SK-N-SH (cell line): ENCODE results near the gene AFF3. TPM values are rescaled to one million over a fixed set of nuclear protein-coding genes. Genes with fewer than 3 reads are reported as not detected.

Source experiments
- CTCF ChIA-PET: fragments of 300-600, 350-600 bp; formaldehyde crosslinking; extraction: SDS; loops from one replicate; lab custom pipeline; 2021; lab: Yijun Ruan, JAX
- POLR2A ChIA-PET: fragments of 350-600 bp; sonication (Branson Sonifier 250); formaldehyde crosslinking; extraction: SDS; loops from one replicate; lab custom pipeline; 2020; ENCODE audit warnings: antibody characterized with exemption, inconsistent platforms; lab: Yijun Ruan, JAX
- DNase-seq: peaks from one replicate; pipeline ENCODE4 v3.0.0; 2012
- H2AFZ ChIP-seq: fragments of 200-600 bp; sonication (generic); 2 replicates; pipeline ENCODE4 v1.8.1; 2016; ENCODE audit warnings: antibody characterized with exemption, mild to moderate bottlenecking, low read depth
- H3F3A ChIP-seq: fragments of 200-600 bp; sonication (generic); replicated peaks from 2 replicates; pipeline ENCODE3; 2016; ENCODE audit warnings: antibody characterized with exemption, mild to moderate bottlenecking; ENCODE audit not compliant: insufficient read depth
- H3K27ac ChIP-seq, 2 experiments: fragments of 200-500 bp in 1 of 2; fragments of 200-600 bp in 1 of 2; sonication (Bioruptor generic) in 1 of 2; sonication (generic), shearing (Covaris generic) in 1 of 2; 2 replicates each; pipeline versions ENCODE4 v1.5.1 to v1.6.1; 2014 to 2016; ENCODE audit warnings: low read depth in 2 of 2, inconsistent platforms in 1 of 2, low read length in 1 of 2, mild to moderate bottlenecking in 1 of 2, mixed read lengths in 1 of 2
- H3K27me3 ChIP-seq: fragments of 200-600 bp; sonication (generic), shearing (Covaris generic); 2 replicates; pipeline ENCODE4 v1.6.1; 2016; ENCODE audit warnings: mixed run types; ENCODE audit not compliant: insufficient read depth
- H3K36me3 ChIP-seq, 2 experiments: fragments of 200-500 bp in 1 of 2; fragments of 200-600 bp in 1 of 2; sonication (Bioruptor generic) in 1 of 2; sonication (generic) in 1 of 2; replicated peaks in 1 of 2; 2 replicates each; pipeline versions ENCODE3 to v1.5.1; 2014 to 2016; ENCODE audit warnings: low read length in 1 of 2, mild to moderate bottlenecking in 1 of 2; ENCODE audit not compliant: insufficient read depth in 2 of 2, control insufficient read depth in 1 of 2
- H3K4me1 ChIP-seq, 2 experiments: fragments of 200-500 bp in 1 of 2; fragments of 200-600 bp in 1 of 2; sonication (Bioruptor generic) in 1 of 2; sonication (generic), shearing (Covaris generic) in 1 of 2; 2 replicates each; pipeline versions ENCODE4 v1.5.1 to v1.6.1; 2014 to 2016; ENCODE audit warnings: low read depth in 1 of 2, low read length in 1 of 2, mixed run types in 1 of 2; ENCODE audit not compliant: insufficient read depth in 2 of 2, control insufficient read depth in 1 of 2
- H3K4me2 ChIP-seq: fragments of 200-600 bp; sonication (generic), shearing (Covaris generic); 2 replicates; pipeline ENCODE4 v1.6.1; 2017; ENCODE audit warnings: mixed run types
- H3K4me3 ChIP-seq, 2 experiments: fragments of 200-500 bp in 1 of 2; fragments of 200-600 bp in 1 of 2; sonication (Bioruptor generic) in 1 of 2; sonication (generic), shearing (Covaris generic) in 1 of 2; 2 replicates each; pipeline versions ENCODE4 v1.5.1 to v1.8.1; 2014 to 2016; ENCODE audit warnings: low read depth in 2 of 2, inconsistent platforms in 1 of 2, low read length in 1 of 2, mild to moderate bottlenecking in 1 of 2, mixed read lengths in 1 of 2, moderate library complexity in 1 of 2
- H3K79me2 ChIP-seq: fragments of 200-600 bp; sonication (generic); 2 replicates; pipeline ENCODE4 v1.8.1; 2017; ENCODE audit warnings: mild to moderate bottlenecking; ENCODE audit not compliant: insufficient read depth
- H3K9ac ChIP-seq: fragments of 200-600 bp; sonication (generic); 2 replicates; pipeline ENCODE4 v1.6.1; 2017; ENCODE audit warnings: mixed run types
- H3K9me2 ChIP-seq: fragments of 200-600 bp; sonication (generic); 2 replicates; pipeline ENCODE4 v1.6.1; 2017; ENCODE audit warnings: mixed run types
- H3K9me3 ChIP-seq: fragments of 200-600 bp; sonication (generic); 2 replicates; pipeline ENCODE4 v1.6.1; 2017; ENCODE audit warnings: mixed run types, mild to moderate bottlenecking, moderate library complexity
- H4K20me1 ChIP-seq: fragments of 200-600 bp; sonication (generic); 2 replicates; pipeline ENCODE4 v1.6.1; 2017; ENCODE audit warnings: mild to moderate bottlenecking, mixed run types; ENCODE audit not compliant: insufficient read depth
- CTCF ChIP-seq: fragments of 200-600 bp; sonication (generic); IDR thresholded peaks from 2 replicates; pipeline ENCODE4 v1.6.1; 2017; ENCODE audit warnings: antibody characterized with exemption, mild to moderate bottlenecking, moderate library complexity
- ELF1 ChIP-seq: IDR thresholded peaks from 2 replicates; pipeline ENCODE4 v1.4.0; 2012
- EP300 ChIP-seq, 2 experiments: IDR thresholded peaks; 2 replicates each; pipeline versions ENCODE4 v1.4.0 to v1.6.1; 2012; ENCODE audit warnings: borderline replicate concordance in 1 of 2, low read depth in 1 of 2, low read length in 1 of 2
- EZH2phosphoT487 ChIP-seq: fragments of 200-600 bp; sonication (generic); IDR thresholded peaks from 2 replicates; pipeline ENCODE4 v1.6.1; 2017; ENCODE audit warnings: low read depth, mixed run types, mild to moderate bottlenecking, antibody characterized with exemption, moderate library complexity, borderline replicate concordance
- FOXJ3 ChIP-seq: sonication (generic); formaldehyde crosslinking; IDR thresholded peaks from 2 replicates; pipeline ENCODE4 v1.5.1; 2020; ENCODE audit warnings: mild to moderate bottlenecking, missing genetic modification reagents
- GATA2 ChIP-seq: sonication (generic); formaldehyde crosslinking; IDR thresholded peaks from 2 replicates; pipeline ENCODE4 v1.5.0; 2020; ENCODE audit warnings: mild to moderate bottlenecking, missing genetic modification reagents
- MXI1 ChIP-seq: IDR thresholded peaks from 2 replicates; pipeline ENCODE4 v1.6.1; 2012; ENCODE audit warnings: mild to moderate bottlenecking, low read depth, low read length, improper control_type of control experiment
- NFIC ChIP-seq: IDR thresholded peaks from 2 replicates; pipeline ENCODE4 v1.4.0; 2012; ENCODE audit warnings: borderline replicate concordance
- NRF1 ChIP-seq: IDR thresholded peaks from 2 replicates; pipeline ENCODE4 v1.6.1; 2012; ENCODE audit warnings: low read depth, mild to moderate bottlenecking, low read length
- RAD21 ChIP-seq: IDR thresholded peaks from 2 replicates; pipeline ENCODE4 v1.6.1; 2012; ENCODE audit warnings: mild to moderate bottlenecking, low read length
- RCOR1 ChIP-seq: fragments of 150-350 bp; IDR thresholded peaks from 2 replicates; pipeline ENCODE4 v1.6.1; 2017; ENCODE audit warnings: antibody characterized with exemption, low read length
- REST ChIP-seq: IDR thresholded peaks from 2 replicates; pipeline ENCODE4 v1.6.1; 2012; ENCODE audit warnings: mild to moderate bottlenecking, low read depth, low read length, moderate library complexity
- RFX5 ChIP-seq: IDR thresholded peaks from 2 replicates; pipeline ENCODE4 v1.6.1; 2012; ENCODE audit warnings: mild to moderate bottlenecking, improper control_type of control experiment, low read length
- RXRA ChIP-seq: IDR thresholded peaks from 2 replicates; pipeline ENCODE4 v1.4.0; 2012; ENCODE audit warnings: low read depth, mild to moderate bottlenecking, borderline replicate concordance
- SIN3A ChIP-seq: IDR thresholded peaks from 2 replicates; pipeline ENCODE4 v1.6.1; 2012; ENCODE audit warnings: low read depth, mild to moderate bottlenecking, low read length, moderate library complexity, borderline replicate concordance
- SMC3 ChIP-seq: IDR thresholded peaks from 2 replicates; pipeline ENCODE4 v1.6.1; 2012; ENCODE audit warnings: low read depth, low read length, improper control_type of control experiment
- TCF12 ChIP-seq: IDR thresholded peaks from 2 replicates; pipeline ENCODE4 v1.4.0; 2012
- WGBS: methylation state at CpG from one replicate; pipeline ENCODE4 v1.1.6; 2017; ENCODE audit warnings: low lambda C conversion rate; 5-methylcytosine and 5-hydroxymethylcytosine counted together
- polyA plus RNA-seq, 3 experiments: library from polyadenylated mRNA; depleted of rRNA; stranded (reverse); fragments of >200 nt; gene quantifications; 2 replicates each; pipeline ENCODE4 v1.2.3, GENCODE V29; 2012
- TF ChIP-seq, protein P1 (sequence below): IDR thresholded peaks from 2 replicates; pipeline ENCODE4 v1.4.0; 2012; ENCODE audit warnings: low read depth, borderline replicate concordance
- TF ChIP-seq, protein P2 (sequence below): fragments of 150-350 bp; IDR thresholded peaks from 2 replicates; pipeline ENCODE4 v1.6.1; 2017; ENCODE audit warnings: antibody characterized with exemption, low read length, low read depth, borderline replicate concordance
- TF ChIP-seq, protein P3 (sequence below): IDR thresholded peaks from 2 replicates; pipeline ENCODE4 v1.4.0; 2012; ENCODE audit warnings: low read depth

AFF3 gene
- polyA plus RNA-seq, 1 of the 3 experiments (the other 2 are of a cell fraction) = 0.36 TPM

DNA sequence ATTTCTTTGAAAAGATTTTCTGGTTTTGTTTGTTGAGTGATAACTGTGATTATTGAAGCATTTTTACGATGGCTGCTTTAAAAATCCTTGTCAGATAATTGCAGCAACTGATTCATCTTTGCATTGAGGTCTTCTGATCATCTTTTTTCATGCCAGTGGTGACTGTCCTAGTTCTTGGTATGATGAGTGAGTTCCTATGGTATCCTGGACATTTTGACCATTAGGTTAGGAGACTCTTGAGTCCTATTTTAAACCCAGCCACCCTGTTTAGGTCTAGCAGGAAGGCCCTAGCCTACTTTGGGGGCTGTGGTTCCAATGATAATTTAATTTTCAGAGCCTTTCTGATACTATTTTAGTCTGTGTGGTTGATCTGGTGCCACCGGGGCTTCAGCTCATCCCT lies 579.9 kb downstream of the AFF3 start:
- no peaks in the 10 kb centered on the region for H3K4me1 ChIP-seq
- H3F3A ChIP-seq = no peaks in the 10 kb centered on the region
- H3K27me3 ChIP-seq = no peaks in the 10 kb centered on the region
- H3K4me3 ChIP-seq = no peak overlapping the region
- H3K9me2 ChIP-seq = no peaks in the 10 kb centered on the region
- H3K36me3 ChIP-seq = no peaks in the 10 kb centered on the region
- TF ChIP-seq, protein P1, sequence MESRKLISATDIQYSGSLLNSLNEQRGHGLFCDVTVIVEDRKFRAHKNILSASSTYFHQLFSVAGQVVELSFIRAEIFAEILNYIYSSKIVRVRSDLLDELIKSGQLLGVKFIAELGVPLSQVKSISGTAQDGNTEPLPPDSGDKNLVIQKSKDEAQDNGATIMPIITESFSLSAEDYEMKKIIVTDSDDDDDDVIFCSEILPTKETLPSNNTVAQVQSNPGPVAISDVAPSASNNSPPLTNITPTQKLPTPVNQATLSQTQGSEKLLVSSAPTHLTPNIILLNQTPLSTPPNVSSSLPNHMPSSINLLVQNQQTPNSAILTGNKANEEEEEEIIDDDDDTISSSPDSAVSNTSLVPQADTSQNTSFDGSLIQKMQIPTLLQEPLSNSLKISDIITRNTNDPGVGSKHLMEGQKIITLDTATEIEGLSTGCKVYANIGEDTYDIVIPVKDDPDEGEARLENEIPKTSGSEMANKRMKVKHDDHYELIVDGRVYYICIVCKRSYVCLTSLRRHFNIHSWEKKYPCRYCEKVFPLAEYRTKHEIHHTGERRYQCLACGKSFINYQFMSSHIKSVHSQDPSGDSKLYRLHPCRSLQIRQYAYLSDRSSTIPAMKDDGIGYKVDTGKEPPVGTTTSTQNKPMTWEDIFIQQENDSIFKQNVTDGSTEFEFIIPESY = no peak
- TF ChIP-seq GATA2 (CRISPR knock-in tag) (no peak), RCOR1 (no peak), TCF12 (no peak), SMC3 (no peak), FOXJ3 (no peak), RXRA (no peak), SIN3A (no peak), RAD21 (no peak), EZH2phosphoT487 (no peak)
- TF ChIP-seq, protein P2, sequence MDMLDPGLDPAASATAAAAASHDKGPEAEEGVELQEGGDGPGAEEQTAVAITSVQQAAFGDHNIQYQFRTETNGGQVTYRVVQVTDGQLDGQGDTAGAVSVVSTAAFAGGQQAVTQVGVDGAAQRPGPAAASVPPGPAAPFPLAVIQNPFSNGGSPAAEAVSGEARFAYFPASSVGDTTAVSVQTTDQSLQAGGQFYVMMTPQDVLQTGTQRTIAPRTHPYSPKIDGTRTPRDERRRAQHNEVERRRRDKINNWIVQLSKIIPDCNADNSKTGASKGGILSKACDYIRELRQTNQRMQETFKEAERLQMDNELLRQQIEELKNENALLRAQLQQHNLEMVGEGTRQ = no peak
- TF ChIP-seq, protein P3, sequence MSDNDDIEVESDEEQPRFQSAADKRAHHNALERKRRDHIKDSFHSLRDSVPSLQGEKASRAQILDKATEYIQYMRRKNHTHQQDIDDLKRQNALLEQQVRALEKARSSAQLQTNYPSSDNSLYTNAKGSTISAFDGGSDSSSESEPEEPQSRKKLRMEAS = no peak
- no peaks in the 10 kb centered on the region for H3K9me3 ChIP-seq
- no peak overlapping the region for H2AFZ ChIP-seq
- no peak for DNase-seq
- no peak overlapping the region for H3K27ac ChIP-seq
- ChIA-PET POLR2A (no interaction called here), CTCF (no interaction called here)
- WGBS = 64% methylated on average over 2 of the region's 2 CpGs
- no peaks in the 10 kb centered on the region for H4K20me1 ChIP-seq
- no peak overlapping the region for H3K4me2 ChIP-seq
- H3K79me2 ChIP-seq = no peaks in the 10 kb centered on the region
- no peak overlapping the region for H3K9ac ChIP-seq

DNA sequence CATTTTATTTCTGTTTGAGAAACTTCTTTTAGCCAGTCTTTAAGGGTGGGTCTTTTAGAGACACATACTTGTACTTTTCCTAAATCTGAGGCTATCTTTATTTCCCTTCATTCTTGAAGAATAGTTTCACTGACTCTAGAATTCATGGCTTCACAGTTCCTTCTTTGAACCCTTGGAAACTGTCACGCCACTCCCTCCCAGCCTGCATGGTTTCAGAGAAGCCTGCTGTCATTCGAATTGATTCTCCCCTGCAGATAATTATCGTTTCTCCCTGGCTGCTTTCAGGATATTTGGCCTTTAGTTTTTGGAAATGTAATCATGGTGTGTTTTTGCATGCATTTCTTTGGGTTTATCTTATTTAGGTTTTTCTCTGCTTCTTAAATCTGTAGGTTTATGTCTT lies 580.6 kb downstream of the AFF3 start:
- no peaks in the 10 kb centered on the region for H4K20me1 ChIP-seq
- no peaks in the 10 kb centered on the region for H3F3A ChIP-seq
- no peaks in the 10 kb centered on the region for H3K79me2 ChIP-seq
- no peaks in the 10 kb centered on the region for H3K27me3 ChIP-seq
- no peak overlapping the region for H2AFZ ChIP-seq
- H3K27ac ChIP-seq = no peak overlapping the region
- H3K9ac ChIP-seq = no peak overlapping the region
- H3K9me3 ChIP-seq = no peaks in the 10 kb centered on the region
- no peaks in the 10 kb centered on the region for H3K36me3 ChIP-seq
- H3K4me2 ChIP-seq = no peak overlapping the region
- no peak overlapping the region for H3K4me3 ChIP-seq
- ChIA-PET CTCF (no interaction called here), POLR2A (no interaction called here)
- H3K4me1 ChIP-seq = no peaks in the 10 kb centered on the region
- DNase-seq = no peak
- no peaks in the 10 kb centered on the region for H3K9me2 ChIP-seq
- 70% methylated on average over 3 of the region's 3 CpGs for WGBS
- TF ChIP-seq SMC3 (no peak), NRF1 (no peak), NFIC (no peak), EP300 (IDR thresholded peaks at IDR 0.05; ENCODE audit: borderline replicate concordance in 1 of 2, low read depth in 1 of 2, low read length in 1 of 2) (no peak), RFX5 (no peak), MXI1 (no peak), CTCF (no peak), FOXJ3 (no peak), ELF1 (no peak), GATA2 (CRISPR knock-in tag) (no peak), SIN3A (no peak), REST (no peak)
